H1 (cell line): ENCODE measurements around the gene SOHLH1. TPM values are rescaled to one million over a fixed set of nuclear protein-coding genes. Genes with fewer than 3 reads are reported as not detected.
A peak's percentile ranks its signal among the peaks of the same experiment; 100 is the strongest.

Source experiments
- CTCF ChIA-PET: fragments of 300-600 bp; sonication (Branson Sonifier 250); formaldehyde crosslinking; loops from one replicate; lab custom pipeline; 2021; ENCODE audit not compliant: partially characterized antibody; lab: Charles Lee
- POLR2A ChIA-PET: fragments of 300-600 bp; sonication (Branson Sonifier 250); formaldehyde crosslinking; loops from one replicate; lab custom pipeline; 2021; ENCODE audit warnings: inconsistent platforms; ENCODE audit not compliant: partially characterized antibody; lab: Charles Lee
- DNase-seq, 2 experiments: peaks; one replicate each; pipeline versions ENCODE4 v3.0.0 to v3.0.0-alpha.2; 2010 to 2022; ENCODE audit warnings: low spot score in 2 of 2, low read depth in 1 of 2, mixed read lengths in 1 of 2
- FAIRE-seq: peaks from 2 replicates; lab custom pipeline; 2011; peaks lifted over from hg19 to GRCh38; lab: Jason Lieb, UNC
- H2AFZ ChIP-seq: 2 replicates; pipeline ENCODE4 v1.8.1; 2012; ENCODE audit warnings: low read length, inconsistent platforms
- H2AK5ac ChIP-seq: 2 replicates; pipeline ENCODE4 v1.6.1; 2013; ENCODE audit warnings: low read depth, low read length
- H2BK120ac ChIP-seq: replicated peaks from 2 replicates; pipeline ENCODE3; 2013; ENCODE audit warnings: low read depth, low read length, inconsistent platforms
- H2BK12ac ChIP-seq: 2 replicates; pipeline ENCODE4 v1.6.1; 2013; ENCODE audit warnings: low read depth, low read length
- H2BK15ac ChIP-seq: 2 replicates; pipeline ENCODE4 v1.6.1; 2013; ENCODE audit warnings: low read length
- H2BK20ac ChIP-seq: 2 replicates; pipeline ENCODE4 v1.6.1; 2013; ENCODE audit warnings: low read length
- H2BK5ac ChIP-seq: 2 replicates; pipeline ENCODE4 v1.6.1; 2013; ENCODE audit warnings: low read depth, low read length
- H3K14ac ChIP-seq: 2 replicates; pipeline ENCODE4 v1.6.1; 2013; ENCODE audit warnings: inconsistent platforms; ENCODE audit not compliant: insufficient read length
- H3K18ac ChIP-seq: 2 replicates; pipeline ENCODE4 v1.6.1; 2013; ENCODE audit warnings: low read length; ENCODE audit errors: extremely low read depth
- H3K23ac ChIP-seq: 2 replicates; pipeline ENCODE4 v1.6.1; 2013; ENCODE audit warnings: inconsistent platforms; ENCODE audit not compliant: insufficient read length
- H3K23me2 ChIP-seq: 2 replicates; pipeline ENCODE4 v1.6.1; 2013; ENCODE audit warnings: low read depth, low read length
- H3K27ac ChIP-seq: 2 replicates; pipeline ENCODE4 v1.6.1; 2011; ENCODE audit warnings: low read depth, low read length, inconsistent platforms
- H3K27me3 ChIP-seq, 4 experiments: replicated peaks in 1 of 4; 1 replicate in 1 of 4; 2 replicates in 3 of 4; pipeline versions ENCODE4 v1.6.1 to v1.8.1; 2011 to 2013; ENCODE audit warnings: low read length in 3 of 4, mild to moderate bottlenecking in 3 of 4, inconsistent platforms in 2 of 4, mixed read lengths in 2 of 4, moderate library complexity in 1 of 4; ENCODE audit not compliant: control insufficient read depth in 3 of 4, insufficient read depth in 3 of 4; ENCODE audit errors: extremely low read depth in 1 of 4
- H3K36me3 ChIP-seq, 4 experiments: 2 replicates each; pipeline versions ENCODE4 v1.6.1 to v1.8.1; 2011 to 2013; ENCODE audit warnings: mild to moderate bottlenecking in 4 of 4, low read length in 3 of 4, moderate library complexity in 2 of 4, control low read depth in 1 of 4, inconsistent platforms in 1 of 4; ENCODE audit not compliant: insufficient read depth in 4 of 4, control insufficient read depth in 2 of 4
- H3K4ac ChIP-seq: replicated peaks from 2 replicates; pipeline ENCODE3; 2013; ENCODE audit warnings: low read length, low read depth, mixed read lengths, inconsistent platforms; ENCODE audit not compliant: insufficient read length
- H3K4me1 ChIP-seq, 4 experiments: replicated peaks in 1 of 4; 1 replicate in 1 of 4; 2 replicates in 3 of 4; pipeline versions ENCODE4 v1.6.1 to v1.8.1; 2011 to 2013; ENCODE audit warnings: low read length in 3 of 4, inconsistent platforms in 2 of 4, mixed read lengths in 1 of 4; ENCODE audit not compliant: insufficient read depth in 4 of 4, control insufficient read depth in 3 of 4
- H3K4me2 ChIP-seq, 2 experiments: 2 replicates each; pipeline versions ENCODE4 v1.6.1 to v1.8.1; 2011 to 2013; ENCODE audit warnings: low read depth in 2 of 2, low read length in 2 of 2, control low read depth in 1 of 2, inconsistent platforms in 1 of 2, mild to moderate bottlenecking in 1 of 2; ENCODE audit not compliant: insufficient read depth in 1 of 2
- H3K4me3 ChIP-seq, 4 experiments: fragments of 200-600, 300-600 bp in 1 of 4; sonication (generic), shearing (Covaris generic), sonication (Bioruptor Twin) in 1 of 4; 2 replicates each; pipeline versions ENCODE4 v1.5.1 to v1.8.1; 2011 to 2016; ENCODE audit warnings: low read length in 4 of 4, low read depth in 3 of 4, control low read depth in 2 of 4, inconsistent platforms in 2 of 4, mild to moderate bottlenecking in 2 of 4, mixed read lengths in 1 of 4, moderate library complexity in 1 of 4; ENCODE audit not compliant: insufficient read depth in 2 of 4; ENCODE audit errors: extremely low read depth in 1 of 4
- H3K56ac ChIP-seq: replicated peaks from 2 replicates; pipeline ENCODE3; 2013; ENCODE audit warnings: low read depth, mild to moderate bottlenecking, mixed read lengths, low read length, inconsistent platforms; ENCODE audit not compliant: insufficient read length
- H3K79me1 ChIP-seq: 2 replicates; pipeline ENCODE4 v1.6.1; 2013; ENCODE audit warnings: low read depth, low read length, control low read depth
- H3K79me2 ChIP-seq, 2 experiments: 2 replicates each; pipeline versions ENCODE4 v1.6.1 to v1.8.1; 2012 to 2013; ENCODE audit warnings: low read length in 2 of 2, mild to moderate bottlenecking in 2 of 2, inconsistent platforms in 1 of 2; ENCODE audit not compliant: insufficient read depth in 2 of 2, control insufficient read depth in 1 of 2
- H3K9ac ChIP-seq, 4 experiments: replicated peaks in 1 of 4; 1 replicate in 1 of 4; 2 replicates in 3 of 4; pipeline versions ENCODE4 v1.6.1 to v1.8.1; 2011 to 2013; ENCODE audit warnings: low read depth in 3 of 4, low read length in 3 of 4, control low read depth in 2 of 4, mild to moderate bottlenecking in 2 of 4, moderate library complexity in 2 of 4, inconsistent platforms in 1 of 4; ENCODE audit errors: extremely low read depth in 1 of 4
- H3K9me3 ChIP-seq, 2 experiments: 2 replicates each; pipeline versions ENCODE4 v1.6.1 to v1.8.1; 2012 to 2013; ENCODE audit warnings: mild to moderate bottlenecking in 2 of 2, moderate library complexity in 2 of 2, control low read depth in 1 of 2, inconsistent platforms in 1 of 2, low read depth in 1 of 2, low read length in 1 of 2, mixed read lengths in 1 of 2; ENCODE audit not compliant: insufficient read depth in 2 of 2
- H4K20me1 ChIP-seq, 2 experiments: replicated peaks in 1 of 2; 2 replicates each; pipeline versions ENCODE3 to v1.8.1; 2011 to 2013; ENCODE audit warnings: inconsistent platforms in 2 of 2, low read length in 2 of 2, mild to moderate bottlenecking in 1 of 2; ENCODE audit not compliant: insufficient read depth in 2 of 2, control insufficient read depth in 1 of 2
- H4K5ac ChIP-seq: 2 replicates; pipeline ENCODE4 v1.6.1; 2013; ENCODE audit warnings: low read length, low read depth, mixed read lengths, inconsistent platforms; ENCODE audit not compliant: insufficient read length
- H4K8ac ChIP-seq: 2 replicates; pipeline ENCODE4 v1.8.0; 2013; ENCODE audit warnings: mild to moderate bottlenecking, moderate library complexity, low read length, inconsistent platforms; ENCODE audit not compliant: insufficient read depth; ENCODE audit errors: extremely low read depth
- H4K91ac ChIP-seq: replicated peaks from 2 replicates; pipeline ENCODE3; 2013; ENCODE audit warnings: low read length, mixed read lengths, inconsistent platforms; ENCODE audit not compliant: insufficient read length
- CTCF ChIP-seq, 3 experiments: IDR thresholded peaks; 1 replicate in 2 of 3; 2 replicates in 1 of 3; pipeline versions ENCODE4 v1.5.1 to v1.6.1; 2011; ENCODE audit warnings: low read length in 3 of 3, mild to moderate bottlenecking in 3 of 3, inconsistent platforms in 2 of 3, low read depth in 1 of 3, moderate library complexity in 1 of 3; ENCODE audit not compliant: insufficient read depth in 1 of 3; ENCODE audit errors: control extremely low read depth in 1 of 3
- E2F6 ChIP-seq: IDR thresholded peaks from 2 replicates; pipeline ENCODE4 v1.6.1; 2012; ENCODE audit warnings: inconsistent platforms
- EZH2 ChIP-seq: fragments of 200-600 bp; sonication (generic); IDR thresholded peaks from 2 replicates; pipeline ENCODE4 v1.7.1; 2012; ENCODE audit warnings: low read depth, mild to moderate bottlenecking, moderate library complexity, low read length, inconsistent platforms; ENCODE audit not compliant: severe bottlenecking
- GTF2F1 ChIP-seq: IDR thresholded peaks from 2 replicates; pipeline ENCODE4 v1.6.1; 2012; ENCODE audit warnings: low read depth, low read length, improper control_type of control experiment, borderline replicate concordance
- JUN ChIP-seq: IDR thresholded peaks from 2 replicates; pipeline ENCODE4 v1.6.1; 2011; ENCODE audit warnings: low read depth, mild to moderate bottlenecking, improper control_type of control experiment, low read length
- JUND ChIP-seq: IDR thresholded peaks from 2 replicates; pipeline ENCODE4 v1.6.1; 2011; ENCODE audit warnings: mild to moderate bottlenecking, improper control_type of control experiment, low read length
- KDM1A ChIP-seq: fragments of 200-600, 300-600 bp; sonication (generic); IDR thresholded peaks from 2 replicates; pipeline ENCODE4 v1.7.1; 2016; ENCODE audit warnings: mild to moderate bottlenecking, low read length, borderline replicate concordance
- SUZ12 ChIP-seq: fragments of 200-600 bp; sonication (generic); IDR thresholded peaks from 2 replicates; pipeline ENCODE4 v1.6.1; 2012; ENCODE audit warnings: mild to moderate bottlenecking, inconsistent platforms, low read length, moderate library complexity, mixed read lengths
- WGBS, 2 experiments: shearing (Covaris generic) in 1 of 2; methylation state at CpG; one replicate each; pipeline versions ENCODE4 v1.1.6 to v1.1.7; 2013 to 2015; ENCODE audit warnings: low lambda C conversion rate in 2 of 2, mixed read lengths in 2 of 2, inconsistent platforms in 1 of 2, low coverage in 1 of 2, missing lambda C conversion rate in 1 of 2; ENCODE audit not compliant: insufficient replicate concordance in 2 of 2, insufficient coverage in 1 of 2, insufficient read length in 1 of 2; ENCODE audit errors: extremely low coverage in 1 of 2, missing lambda C conversion rate in 1 of 2; 5-methylcytosine and 5-hydroxymethylcytosine counted together
- polyA plus RNA-seq, 7 experiments: library from polyadenylated mRNA; depleted of rRNA in 3 of 7; stranded (reverse) in 5 of 7; unstranded in 2 of 7; fragments of >200 nt in 5 of 7; fragments of 200-250 nt in 2 of 7; gene quantifications; 1 replicate in 5 of 7; 2 replicates in 1 of 7; 4 replicates in 1 of 7; pipeline versions ENCODE4 v1.2.1 to v1.2.3, GENCODE V29; 2011 to 2013; ENCODE audit warnings: missing spikeins in 2 of 7, mixed read lengths in 2 of 7
- total RNA-seq: library from RNA; stranded (reverse); fragmentation: NEBNext Ultra II Directional; extraction: Animal tissue kit (Norgen Biotek cat#: 25700); gene quantifications from 2 replicates; pipeline ENCODE4 v1.2.1, GENCODE V29; 2021

SOHLH1 gene
- total and polyA plus RNA-seq, 2 of the 8 experiments (the other 6 are each of a cell fraction or from before 2014, with no cell fraction given), result 0.11 TPM; not detected in 1

- DNase-seq (no peak), FAIRE-seq (no peak)
- Histone ChIP-seq H3K23me2 (no peaks in the 10 kb centered on the region), H2BK5ac (no peak overlapping the region), H3K9ac (no peak overlapping the region), H3K14ac (no peak overlapping the region), H2BK120ac (no peak overlapping the region), H3K23ac (no peak overlapping the region), H4K91ac (peak overlapping the region; percentile 31), H3K9me3 (peaks cover 4 to 19% of the 10 kb centered on the region in 2 experiments; a peak in 3 of 4 replicates), H3K79me2 (no peaks in the 10 kb centered on the region), H4K5ac (no peak overlapping the region), H2AFZ (peak overlapping the region; percentile 87; the same call in 1 of the 2 replicates), H3K79me1 (no peaks in the 10 kb centered on the region), H3K27ac (no peak overlapping the region), H3K18ac (no peak overlapping the region), H4K8ac (no peak overlapping the region), H4K20me1 (no peaks in the 10 kb centered on the region), H3K27me3 (no peaks in the 10 kb centered on the region; a peak in 1 of 7 replicates), H3K4me1 (no peaks in the 10 kb centered on the region; a peak in 1 of 7 replicates), H3K4ac (no peak overlapping the region), H3K4me2 (no peak overlapping the region), H3K36me3 (no peaks in the 10 kb centered on the region), H2BK15ac (no peak overlapping the region), H2BK12ac (peak overlapping the region; percentile 18; the same call in 1 of the 2 replicates), H2BK20ac (no peak overlapping the region), H2AK5ac (no peak overlapping the region), H3K56ac (no peak overlapping the region), H3K4me3 (no peak overlapping the region)
- CTCF ChIA-PET, result interaction anchor here (0.8 to 3.6 kb wide), 12 partner anchors 10 to 1798 kb away, joined by 3 to 32 read pairs (median 3); partner anchors contain the start of gene SOHLH1
- WGBS, 2 experiments, result 91% methylated on average over 36 of the region's 41 CpGs; no CpG with 5 or more reads in 1 of the 2 experiments
- POLR2A ChIA-PET, result interaction anchor here (1.6 to 1.7 kb wide), 2 partner anchors 8 to 10 kb away, joined by 3 to 6 read pairs; no protein-coding TSS in a partner anchor
- TF ChIP-seq JUN, result no peak
- TF ChIP-seq JUND, result no peak
- TF ChIP-seq EZH2, result no peak
- TF ChIP-seq GTF2F1, result no peak
- TF ChIP-seq E2F6, result no peak
- no peak for TF ChIP-seq CTCF (IDR thresholded peaks at IDR 0.05; ENCODE audit: control extremely low read depth in 1 of 3, insufficient read depth in 1 of 3, low read depth in 1 of 3, low read length in 3 of 3)
- no peak for TF ChIP-seq SUZ12
- no peak for TF ChIP-seq KDM1A
Measured at GRCh38 chr9:135670721-135671590, 28.3 kb downstream of the SOHLH1 start.
